ENCODE data around the gene GABRQ. TPM values are rescaled to one million over a fixed set of nuclear protein-coding genes. Genes with fewer than 3 reads are reported as not detected.

The GABRQ gene
- total RNA-seq, 1 experiment from 2014 or later: 3.9 TPM

GRCh38 chrX:152588206-152588605 lies 49.5 kb upstream of the GABRQ start:
- no peak overlapping the region for H3K27ac Mint-ChIP-seq
- H4K5ac ChIP-seq (ENCODE audit: insufficient read length, low read depth, low read length): no peak overlapping the region
- H3K27ac ChIP-seq (ENCODE audit: insufficient read length, low read depth, low read length): no peak overlapping the region
- peaks cover 9% of the 10 kb centered on the region for H3K9me3 ChIP-seq (ENCODE audit: control insufficient read depth, low read depth, low read length)
- H4K91ac ChIP-seq (ENCODE audit: insufficient read length, low read depth, low read length): no peak overlapping the region
- H3K4me1 ChIP-seq (ENCODE audit: insufficient read depth, low read length): no peaks in the 10 kb centered on the region
- DNase-seq: no peak
- no peak overlapping the region for H2BK20ac ChIP-seq (ENCODE audit: low read depth, low read length, poor library complexity, severe bottlenecking)
- peaks cover 59 to 61% of the 10 kb centered on the region in 2 experiments for H3K9me3 Mint-ChIP-seq
- no peak overlapping the region for H2BK5ac ChIP-seq (ENCODE audit: insufficient read length, low read length)
- H3K79me1 ChIP-seq (ENCODE audit: insufficient read depth, low read depth, low read length, poor library complexity, severe bottlenecking): no peaks in the 10 kb centered on the region
- no peak overlapping the region for H3K56ac ChIP-seq (ENCODE audit: insufficient read length, low read depth, low read length)
- no peak overlapping the region for H3K23ac ChIP-seq (ENCODE audit: insufficient read length, low read depth, low read length)
- no peak overlapping the region for H3K18ac ChIP-seq (ENCODE audit: insufficient read length, low read depth, low read length)
- no peak overlapping the region for H3K4me3 Mint-ChIP-seq
- H4K8ac ChIP-seq (replicated peaks; ENCODE audit: insufficient read length, low read depth, low read length): no peak overlapping the region
- H3K4ac ChIP-seq (ENCODE audit: low read depth, low read length): no peak overlapping the region
- H3K4me2 ChIP-seq (ENCODE audit: insufficient read depth, insufficient read length, low read length): no peak overlapping the region
- no peak for TF ChIP-seq CTCF (conservative IDR thresholded peaks at IDR 0.05)
- H3K9ac ChIP-seq (ENCODE audit: extremely low read depth, insufficient read length, low read length): no peak overlapping the region
- H3T11ph ChIP-seq (ENCODE audit: low read length): no peak overlapping the region
- no peaks in the 10 kb centered on the region for H4K20me1 ChIP-seq (ENCODE audit: control insufficient read depth, insufficient read depth, insufficient read length)
- no peak overlapping the region for H2BK15ac ChIP-seq (ENCODE audit: low read depth, low read length)
- H3K23me2 ChIP-seq (ENCODE audit: insufficient read length, low read depth, low read length, poor library complexity, severe bottlenecking): no peaks in the 10 kb centered on the region
- no peaks in the 10 kb centered on the region for H3K79me2 ChIP-seq (ENCODE audit: insufficient read depth, low read length)
- H3K14ac ChIP-seq (ENCODE audit: insufficient read depth, low read length): no peak overlapping the region
- no peak overlapping the region for H2BK120ac ChIP-seq (ENCODE audit: low read depth, low read length, poor library complexity, severe bottlenecking)
- no peak overlapping the region for H2AFZ ChIP-seq (ENCODE audit: low read length)
- no peaks in the 10 kb centered on the region for H3K27me3 ChIP-seq (ENCODE audit: insufficient read depth, low read length)
- H2AK5ac ChIP-seq (ENCODE audit: insufficient read length, low read length): no peak overlapping the region
- no peak overlapping the region for H2BK12ac ChIP-seq (ENCODE audit: insufficient read length, low read depth, low read length)
- H3K27me3 Mint-ChIP-seq (ENCODE audit: low read depth): peaks cover 6% of the 10 kb centered on the region
- peaks cover 0 to 9% (median 1%) of the 10 kb centered on the region in 3 experiments; a peak in 3 of 7 replicates for H3K36me3 Mint-ChIP-seq (ENCODE audit: insufficient read depth in 1 of 3, low read depth in 3 of 3)
- no peaks in the 10 kb centered on the region for H3K4me1 Mint-ChIP-seq
